NCI-H1105 (cell line): Measurements from ENCODE around the gene CHURC1.

Experiments
- DNase-seq: peaks from one replicate; lab custom pipeline; 2025; lab: John Stamatoyannopoulos, UW

The CHURC1 gene

DNA sequence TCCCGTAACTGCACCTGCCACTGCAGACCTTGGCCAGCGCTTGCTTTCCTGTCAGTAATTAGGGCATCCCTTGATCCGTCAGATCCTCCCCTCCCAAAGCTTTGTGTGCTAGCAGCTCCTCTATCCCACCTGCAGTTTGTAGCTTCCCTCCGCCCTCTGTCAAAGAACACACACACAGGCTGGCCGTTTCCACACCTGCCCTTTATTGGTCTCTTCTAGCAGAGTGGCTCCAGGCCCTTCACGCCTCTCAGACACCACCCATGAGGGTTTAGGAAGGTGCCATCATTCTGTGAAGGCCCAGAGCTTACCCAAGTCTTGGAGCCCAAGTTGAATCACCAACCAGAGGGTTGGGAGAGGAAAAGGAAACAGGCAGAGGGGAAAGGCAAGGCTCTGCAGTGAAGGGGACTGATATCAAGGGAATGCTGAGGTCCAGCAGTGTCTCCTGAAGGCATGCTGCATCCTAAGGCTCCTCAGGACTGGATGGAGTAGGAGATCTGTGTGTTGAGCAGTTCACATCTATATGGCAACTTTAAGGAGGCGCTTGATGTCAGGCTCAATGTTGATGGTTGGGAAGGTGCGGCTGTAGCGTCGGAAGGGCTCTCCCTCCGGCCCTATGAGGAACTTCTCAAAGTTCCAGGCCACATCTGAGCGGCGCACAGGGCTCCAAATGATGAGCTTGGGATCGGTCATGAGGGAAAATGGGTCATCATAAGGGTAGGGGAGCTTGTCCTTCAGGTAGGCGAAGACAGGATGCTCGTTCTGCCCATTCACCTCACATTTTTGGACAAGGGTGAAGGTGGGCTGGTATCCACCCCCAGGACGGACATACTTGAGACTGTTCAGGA, 24.9 kb downstream of the CHURC1 start:
- no peak for DNase-seq

DNA sequence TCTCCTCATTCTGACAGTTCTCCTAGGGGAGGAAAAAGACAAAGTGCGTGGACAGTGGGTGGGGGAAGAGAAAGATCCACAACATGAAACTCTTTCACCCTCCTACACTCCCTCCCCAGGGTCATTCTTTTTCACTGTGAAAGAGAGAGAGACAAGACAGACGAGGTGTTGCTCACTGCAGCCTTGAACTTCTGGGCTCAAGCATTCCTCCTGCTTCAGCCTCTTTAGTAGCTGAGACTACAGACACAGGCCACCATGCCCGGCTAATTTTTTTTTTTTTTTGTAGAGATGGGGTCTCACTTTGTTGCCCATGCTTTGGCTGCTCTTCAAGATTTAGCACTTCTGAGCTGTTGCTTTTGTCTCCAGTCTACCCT, 25.5 kb downstream of the CHURC1 start:
- no peak for DNase-seq

DNA sequence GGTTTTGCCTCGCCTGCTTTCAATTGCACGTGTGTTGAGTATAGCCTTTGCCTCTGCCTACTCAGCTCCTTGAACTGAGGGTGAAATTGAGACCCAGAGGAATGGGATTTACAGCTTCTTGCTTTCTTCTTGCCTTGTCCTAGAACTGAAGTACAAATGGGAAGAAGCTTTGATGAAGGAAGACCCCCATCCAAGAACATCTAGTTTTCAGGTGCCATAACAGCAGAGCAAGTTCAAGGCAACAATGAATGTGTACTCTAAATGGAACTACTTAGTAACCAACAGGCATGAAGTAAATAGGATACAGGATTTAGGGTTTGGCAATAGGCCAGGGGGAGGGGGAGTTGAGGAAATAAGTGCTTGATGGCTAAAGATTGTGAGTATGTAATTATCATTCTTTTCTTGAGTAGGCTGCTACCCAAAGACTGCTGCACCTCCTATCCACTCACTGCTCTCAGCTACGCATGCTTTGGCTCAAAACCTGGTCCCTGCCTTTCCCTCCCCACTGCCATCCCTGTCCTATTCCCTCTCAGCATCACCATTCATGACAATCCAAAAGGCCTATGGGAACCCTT, 26.2 kb downstream of the CHURC1 start:
- no peak for DNase-seq

DNA sequence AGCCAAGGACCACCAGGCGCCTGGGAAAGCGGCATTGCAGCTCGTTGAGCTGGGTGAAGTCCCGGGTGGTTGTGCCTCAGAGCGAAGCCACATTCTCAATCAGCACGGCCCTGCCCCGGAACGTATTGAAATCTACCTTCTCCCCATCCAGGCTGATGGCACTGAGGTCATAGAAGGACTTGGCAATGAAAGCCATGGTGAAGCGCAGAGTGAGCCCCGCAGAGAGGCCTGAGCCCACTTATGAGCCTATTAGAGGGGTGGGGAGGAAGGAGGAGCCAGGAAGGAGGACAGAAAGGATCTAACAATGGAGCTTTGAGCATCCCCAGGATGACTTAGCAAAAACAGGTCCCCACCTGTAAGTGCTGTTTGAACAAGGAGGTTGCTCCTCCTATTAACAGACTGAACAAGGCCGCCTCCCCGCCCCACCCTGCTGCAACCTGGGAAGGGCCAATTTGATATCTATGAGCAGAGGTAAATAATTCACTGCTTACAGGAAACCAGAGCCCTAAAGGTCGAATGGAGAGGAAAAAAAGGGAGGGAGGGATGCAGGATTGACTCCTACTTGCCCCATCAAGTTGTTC, 28.4 kb downstream of the CHURC1 start, which contains the start of gene GPX2:
Gene GPX2 (minus strand): TSS at position 215 of the 581 bp plus-strand sequence. CDS start 19 bp downstream, at position 196.
- DNase-seq, result peak; percentile 66

DNA sequence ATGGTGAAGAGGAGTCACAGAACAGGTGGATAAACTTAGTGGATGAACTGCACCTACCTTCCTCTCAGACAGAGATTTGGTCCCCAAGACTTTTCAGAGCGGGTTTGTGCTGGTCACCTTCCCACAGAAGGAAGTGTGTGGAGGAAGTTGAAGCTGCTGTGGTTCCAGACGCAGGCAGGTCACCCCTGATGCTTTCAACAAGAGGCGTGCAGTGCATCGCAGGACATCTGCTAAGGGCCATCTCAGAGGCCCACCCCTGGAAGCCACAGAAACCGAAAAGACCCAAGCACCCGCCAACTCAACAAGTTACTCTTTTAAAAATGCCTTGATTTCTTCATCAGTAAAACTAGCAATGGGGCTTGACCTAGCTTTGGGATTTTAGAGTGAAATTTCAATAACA, 29.3 kb downstream of the CHURC1 start:
- no peak for DNase-seq

DNA sequence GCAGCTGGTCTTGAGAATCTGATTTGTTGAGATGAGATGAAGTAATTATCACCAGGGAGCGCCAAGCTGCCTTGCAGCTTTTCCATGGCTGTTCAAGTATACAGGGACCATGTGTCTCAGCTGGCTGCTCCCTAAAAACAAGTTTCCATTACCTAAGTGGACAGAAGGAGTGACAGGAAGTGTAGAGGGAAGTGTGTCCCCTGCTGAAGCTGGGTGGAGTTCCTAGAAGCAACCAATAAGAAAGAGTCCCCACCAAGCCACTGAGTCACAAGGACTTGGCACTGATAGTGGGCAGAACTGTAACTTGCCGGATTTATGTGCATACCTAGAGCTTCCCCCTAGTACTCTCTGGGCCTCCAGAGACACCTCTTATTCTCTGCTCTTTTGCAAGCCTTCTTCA, 29.8 kb downstream of the CHURC1 start:
- DNase-seq, result no peak

DNA sequence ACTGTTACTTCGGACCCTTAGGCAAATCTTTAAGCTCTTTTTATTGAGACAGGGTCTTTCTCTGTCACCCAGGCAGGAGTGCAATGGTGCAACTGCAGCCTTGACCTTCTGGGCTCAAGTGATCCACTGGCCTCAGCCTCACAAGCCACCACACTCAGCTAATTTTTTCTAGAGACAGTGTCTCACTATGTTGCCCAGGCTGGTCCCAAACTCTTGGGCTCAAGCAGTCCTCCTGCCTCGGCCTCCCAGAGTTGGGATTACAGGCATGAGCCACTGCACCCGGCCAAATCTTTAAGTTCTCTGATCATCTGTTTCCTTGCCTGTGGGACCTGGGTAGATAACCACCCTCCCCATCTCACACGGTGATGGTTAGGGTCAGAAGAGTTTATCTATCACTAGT, 30.6 kb downstream of the CHURC1 start:
- no peak for DNase-seq

DNA sequence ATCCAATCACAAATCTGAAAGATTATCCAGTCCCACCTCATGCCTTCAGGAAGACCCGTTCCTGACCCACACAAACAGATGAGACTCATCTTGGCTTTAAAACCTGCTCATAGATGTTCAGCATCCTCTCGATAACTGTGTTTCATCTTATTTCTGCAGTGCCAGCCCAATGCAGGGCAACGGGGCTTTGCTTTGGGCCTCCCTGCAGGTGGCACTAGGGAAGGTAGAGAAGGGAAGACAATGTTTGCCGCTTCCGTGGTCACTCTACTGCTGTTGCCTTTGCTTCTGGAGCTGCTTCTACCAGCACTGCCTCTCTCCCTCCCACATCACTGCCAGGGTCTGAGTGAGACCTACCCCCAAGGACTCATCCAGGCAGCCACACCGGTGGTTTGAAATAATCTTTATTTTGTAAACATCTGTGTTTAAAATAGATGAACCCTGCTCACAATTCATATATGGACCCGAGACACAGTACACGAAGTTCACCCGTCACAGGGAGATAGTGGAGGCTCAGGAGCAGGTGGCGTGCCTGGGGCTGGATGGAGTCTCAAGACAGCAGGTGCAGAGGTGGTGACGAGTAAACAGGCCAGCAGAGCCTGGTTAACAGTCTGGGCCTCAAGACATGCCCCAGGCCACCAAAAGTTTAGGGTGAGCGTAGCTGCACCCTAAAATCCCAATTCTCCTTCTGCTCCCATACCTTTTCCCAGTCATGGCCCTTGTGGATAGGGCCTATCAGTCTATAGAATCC, 31.4 kb downstream of the CHURC1 start:
- no peak for DNase-seq

DNA sequence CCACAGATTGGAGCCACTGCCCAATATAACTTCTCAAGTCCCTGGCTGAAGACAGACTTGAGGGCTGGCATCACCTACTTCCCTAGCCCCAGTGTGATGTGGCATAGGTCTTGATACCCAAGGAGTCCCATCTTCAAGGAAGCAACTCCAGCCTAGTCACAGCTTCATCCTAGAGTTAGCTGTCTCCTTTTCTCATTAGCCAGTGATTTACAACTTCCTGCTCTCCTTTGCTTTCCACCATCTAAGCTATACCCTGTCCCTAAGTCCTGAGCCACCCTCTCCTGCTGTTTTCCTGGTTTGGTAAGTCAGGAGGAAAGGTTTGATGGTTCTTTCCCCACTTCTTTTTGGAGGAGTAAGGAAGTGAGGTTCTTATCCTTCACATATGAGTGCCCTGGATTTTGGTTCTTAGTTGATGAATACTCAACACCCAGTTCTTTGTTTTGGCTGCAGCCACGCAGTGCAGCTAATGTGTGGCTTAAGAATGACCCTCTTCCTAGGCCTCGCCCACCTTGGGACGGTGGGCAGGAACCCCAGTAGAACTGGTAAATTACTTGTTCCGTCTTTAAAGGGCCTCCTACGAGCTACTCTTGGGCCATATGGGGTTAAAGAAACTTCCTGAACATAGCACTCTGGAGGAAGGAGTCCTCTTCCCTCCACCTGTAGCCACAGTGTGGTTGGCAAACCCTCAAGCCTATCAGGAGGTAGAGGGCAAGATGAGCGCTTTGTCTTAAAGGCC, 32.2 kb downstream of the CHURC1 start:
- DNase-seq, result no peak

DNA sequence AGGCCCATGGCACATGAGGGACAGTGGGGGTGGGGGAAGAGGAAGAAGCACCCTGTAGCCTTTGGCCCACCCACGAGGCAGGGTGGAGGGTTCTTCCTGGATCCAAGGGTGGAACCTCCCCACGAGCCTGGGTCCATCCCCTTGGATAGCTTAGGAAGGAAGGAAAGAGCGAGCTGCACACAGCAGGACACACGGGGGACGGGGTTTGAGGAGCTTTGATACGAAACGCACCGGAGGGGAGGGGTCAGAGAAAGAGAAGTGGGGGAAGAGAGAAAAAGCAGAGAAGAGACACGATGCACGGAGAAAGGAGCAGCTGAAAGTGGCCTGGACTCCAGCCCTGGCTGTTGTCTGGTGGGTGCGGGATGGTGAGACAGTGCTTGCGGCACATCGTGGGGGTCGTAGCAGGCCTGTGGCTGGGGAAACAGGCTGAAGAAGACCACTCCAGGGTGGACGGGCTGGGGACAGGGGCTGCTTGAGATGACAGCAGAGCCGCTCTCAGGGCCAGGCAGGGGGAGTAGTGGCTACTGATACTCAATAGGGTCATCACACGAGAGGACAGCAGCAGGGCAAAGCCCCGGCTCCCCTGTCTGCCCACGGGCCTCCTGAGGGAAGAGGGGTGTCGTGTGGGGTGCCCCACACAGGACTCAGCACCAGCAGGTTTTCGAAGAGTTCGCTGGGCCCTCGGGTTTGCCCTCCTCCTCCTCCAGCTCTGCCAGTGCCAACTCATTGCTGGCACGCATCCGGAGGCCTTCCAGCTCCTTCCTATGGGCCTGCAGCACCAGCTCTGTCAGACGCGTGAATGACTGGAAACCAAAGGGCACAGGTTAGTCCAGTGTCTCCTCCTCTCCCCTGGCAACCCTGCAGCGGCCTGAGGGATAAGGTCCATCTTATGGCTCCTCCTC, 33.7 kb downstream of the CHURC1 start:
- no peak for DNase-seq

DNA sequence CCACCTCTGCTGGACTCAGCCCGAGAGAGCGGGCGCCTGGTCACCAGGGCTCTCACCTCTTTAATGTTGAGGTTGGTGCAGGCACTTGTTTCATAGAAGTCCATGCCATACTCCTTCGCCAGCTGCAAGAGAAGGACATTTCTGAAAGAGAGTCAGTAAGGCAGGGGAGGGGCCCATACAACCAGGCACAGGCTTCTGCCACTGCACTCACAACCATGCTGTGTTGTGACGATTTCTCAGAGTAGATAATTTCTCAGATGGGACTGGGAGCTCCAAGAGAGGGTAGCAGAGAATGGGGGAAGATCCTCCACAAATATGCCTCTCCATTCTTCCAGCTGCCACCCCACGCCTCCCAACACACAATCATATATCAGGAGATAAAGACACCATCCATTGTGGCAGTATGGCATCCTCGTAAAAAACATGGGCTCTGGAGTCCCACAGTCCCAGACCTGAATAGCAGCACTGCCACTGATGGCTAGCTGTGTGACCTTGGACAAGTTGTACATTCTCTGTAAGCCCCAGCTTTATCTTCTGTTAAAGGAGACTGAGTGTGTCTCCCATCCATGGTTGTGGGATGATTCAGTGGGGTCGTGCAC, 34.5 kb downstream of the CHURC1 start:
- no peak for DNase-seq

DNA sequence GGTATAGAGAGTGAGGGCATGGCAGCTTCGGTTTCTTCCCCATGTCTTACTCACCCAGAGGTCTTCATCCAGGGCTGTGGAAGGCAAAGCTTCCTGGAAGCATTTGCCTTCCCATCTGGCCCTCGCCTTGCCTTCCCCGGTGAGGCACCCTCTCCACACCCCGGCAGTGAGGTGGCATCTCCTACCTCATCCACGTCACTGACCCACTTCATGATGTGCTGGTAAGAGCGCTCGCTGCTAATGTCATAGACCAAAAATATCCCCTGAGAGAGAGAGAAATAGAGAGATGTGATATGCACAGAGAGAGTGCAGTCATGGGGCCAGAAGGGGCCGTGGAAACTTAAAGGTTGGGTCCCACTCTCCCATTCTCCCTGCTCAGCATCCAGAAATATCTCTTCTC, 36.6 kb downstream of the CHURC1 start:
- DNase-seq, result no peak

DNA sequence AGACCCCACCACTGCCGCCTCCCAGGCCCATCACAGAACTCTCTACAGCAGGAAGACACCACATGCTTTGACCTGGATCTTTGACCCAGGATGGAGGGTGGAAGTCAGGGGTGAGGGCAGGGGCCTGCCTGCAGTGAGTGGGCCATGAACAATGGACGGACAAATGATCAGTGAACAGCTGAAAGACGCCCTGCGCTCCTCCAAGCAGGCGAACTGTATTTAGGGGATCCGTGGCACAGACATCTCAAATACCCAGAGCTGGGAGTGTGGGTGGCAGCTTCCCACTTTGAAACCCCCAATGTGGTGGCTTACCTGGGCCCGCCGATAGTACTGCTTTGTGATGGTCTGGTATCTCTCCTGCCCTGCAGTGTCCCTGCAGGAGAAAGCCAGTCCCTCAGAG, 37.0 kb downstream of the CHURC1 start:
- no peak for DNase-seq

DNA sequence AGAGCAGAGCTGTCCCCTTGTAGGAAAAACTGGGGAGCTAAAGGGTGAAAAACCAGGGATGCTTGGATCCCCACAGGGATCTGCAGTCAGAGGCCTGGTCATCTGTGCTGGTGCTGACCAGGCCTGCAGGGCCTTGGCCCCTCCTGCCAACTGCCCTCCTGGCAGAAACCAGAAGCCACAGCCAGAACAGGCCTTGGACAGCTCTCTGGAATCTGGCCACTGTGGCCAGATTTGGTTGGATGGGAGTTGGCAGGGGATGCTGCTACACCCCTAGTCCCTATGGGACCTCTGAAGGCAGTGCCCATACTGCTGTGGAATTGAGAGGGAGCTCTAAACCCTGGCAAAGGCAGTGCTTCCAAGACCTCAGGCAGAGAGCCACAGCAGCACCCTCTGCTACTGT, 37.5 kb downstream of the CHURC1 start:
- DNase-seq, result no peak

DNA sequence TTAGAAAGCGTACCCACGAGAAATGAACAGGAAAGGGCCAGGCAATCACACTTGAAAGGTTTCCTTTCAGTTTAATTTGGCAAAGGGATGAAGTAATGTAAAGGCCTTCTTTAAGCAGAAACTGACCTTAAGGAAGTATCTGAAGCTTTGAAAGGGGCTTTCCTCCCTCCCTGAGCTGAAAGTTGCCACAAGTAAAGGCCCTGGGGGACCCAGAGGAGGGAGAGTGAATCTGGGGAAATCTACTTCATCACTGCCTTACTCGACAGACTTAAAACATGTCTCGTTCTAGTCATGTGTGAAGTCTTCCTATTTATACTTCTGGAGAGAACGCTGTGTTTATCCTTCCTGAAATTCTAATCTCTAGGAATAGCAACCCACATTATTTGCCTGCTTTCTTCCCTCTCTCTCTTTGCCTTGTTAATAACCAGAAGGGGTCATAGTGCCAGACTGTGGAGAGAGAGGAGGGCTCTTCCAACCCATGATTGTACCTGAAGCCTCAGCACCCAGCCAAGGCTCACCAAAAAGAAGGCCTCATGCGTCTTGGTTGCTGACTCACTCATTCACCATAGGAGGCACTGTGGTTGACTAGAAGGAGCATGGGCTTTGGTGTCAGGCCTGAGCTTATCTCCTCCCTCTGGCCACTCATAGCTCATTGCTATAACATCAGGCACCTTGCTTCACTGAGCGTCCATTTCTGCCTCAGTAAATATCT, 38.5 kb downstream of the CHURC1 start:
- DNase-seq, result no peak

DNA sequence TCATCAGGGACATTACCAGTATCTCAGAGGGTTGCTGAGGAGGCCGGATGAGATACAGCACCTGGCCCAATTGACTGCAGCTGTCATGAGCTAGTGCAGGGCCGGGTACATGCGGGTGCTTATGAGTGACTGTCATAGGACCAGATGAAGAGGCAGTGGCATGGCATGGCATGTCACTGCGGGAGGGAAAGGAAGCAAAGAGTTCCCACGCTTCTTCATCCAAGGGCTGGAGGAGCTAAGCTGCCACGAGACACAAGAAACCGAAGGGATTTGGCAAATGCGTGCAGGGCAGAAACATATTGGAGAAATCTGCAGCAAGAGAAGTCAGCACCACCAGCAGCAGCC, 39.0 kb downstream of the CHURC1 start:
- no peak for DNase-seq

DNA sequence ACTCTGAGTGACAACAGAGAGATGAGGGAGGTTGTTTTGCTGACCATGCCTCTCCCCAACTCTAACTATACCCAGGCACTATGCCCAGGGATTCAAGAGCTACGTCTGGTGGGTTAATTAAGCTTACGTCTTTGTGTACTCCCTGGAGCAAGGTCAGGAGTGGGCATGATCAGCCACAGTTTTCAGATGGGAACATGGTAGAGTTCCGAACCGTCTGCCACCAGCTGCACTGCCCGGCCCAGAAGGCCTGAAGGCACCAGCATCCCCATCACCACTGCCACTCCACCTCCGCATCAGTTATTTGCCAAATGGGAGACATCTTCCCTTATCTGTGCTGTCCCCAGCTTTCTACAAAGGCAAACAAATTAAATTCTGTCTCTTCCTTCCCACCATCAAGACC, 39.4 kb downstream of the CHURC1 start:
- DNase-seq, result no peak

DNA sequence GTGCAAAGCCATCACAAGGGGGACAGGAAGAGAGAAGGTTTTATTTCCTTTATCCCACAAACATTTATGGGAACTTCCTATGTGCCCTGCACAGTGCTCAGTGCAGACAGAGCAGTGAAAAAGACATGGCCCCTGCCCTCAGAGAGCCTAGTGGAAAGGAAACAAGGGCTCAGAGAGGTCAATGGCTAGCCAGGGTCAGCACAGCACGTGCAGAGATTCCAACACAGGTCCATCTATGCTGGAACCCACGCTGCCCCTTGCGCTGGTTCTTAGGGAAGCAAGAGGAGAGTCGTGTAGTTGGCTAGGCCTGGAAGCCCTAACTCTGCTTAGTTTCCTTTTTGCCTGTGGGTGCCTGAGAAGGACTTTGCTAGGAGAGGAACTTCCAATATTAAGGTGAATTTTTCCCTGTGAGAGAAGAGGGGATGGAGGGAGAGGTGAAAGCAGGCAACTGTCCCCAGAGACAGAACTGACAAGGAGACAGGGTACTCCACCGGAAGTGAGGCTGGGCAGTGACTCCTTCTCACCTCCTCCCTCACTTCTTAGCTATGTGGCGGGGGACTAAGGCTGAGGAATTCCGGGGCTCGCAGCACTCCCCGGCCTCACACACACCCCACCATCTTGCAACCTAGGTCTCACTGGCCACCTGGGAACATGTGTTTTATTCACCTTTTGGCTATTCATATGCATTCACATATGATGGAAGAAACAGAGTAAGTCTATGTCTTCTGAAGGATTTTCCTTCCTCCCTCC, 40.4 kb downstream of the CHURC1 start:
- DNase-seq, result no peak

DNA sequence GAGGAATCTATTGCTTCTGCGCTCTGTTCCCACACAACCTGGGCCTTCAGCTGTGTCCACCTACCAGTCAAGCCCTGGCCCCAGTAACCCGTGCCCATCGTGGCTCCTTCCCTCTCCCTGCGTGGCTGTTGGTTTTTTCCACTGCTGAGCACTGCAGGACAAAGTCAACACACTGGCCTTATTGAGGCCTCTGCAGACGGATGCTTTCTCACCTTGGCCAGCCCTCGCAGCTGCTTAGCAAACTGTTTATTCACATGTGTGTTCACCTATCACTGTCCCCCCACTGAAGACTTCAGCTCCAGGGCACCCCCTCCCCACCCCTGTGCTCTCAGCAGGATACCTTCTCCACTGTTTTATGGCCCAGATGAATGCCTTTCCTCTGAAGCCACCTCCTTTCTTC, 41.0 kb downstream of the CHURC1 start:
- no peak for DNase-seq
